ENCODE data around the gene RXRG.

The RXRG gene

DNA sequence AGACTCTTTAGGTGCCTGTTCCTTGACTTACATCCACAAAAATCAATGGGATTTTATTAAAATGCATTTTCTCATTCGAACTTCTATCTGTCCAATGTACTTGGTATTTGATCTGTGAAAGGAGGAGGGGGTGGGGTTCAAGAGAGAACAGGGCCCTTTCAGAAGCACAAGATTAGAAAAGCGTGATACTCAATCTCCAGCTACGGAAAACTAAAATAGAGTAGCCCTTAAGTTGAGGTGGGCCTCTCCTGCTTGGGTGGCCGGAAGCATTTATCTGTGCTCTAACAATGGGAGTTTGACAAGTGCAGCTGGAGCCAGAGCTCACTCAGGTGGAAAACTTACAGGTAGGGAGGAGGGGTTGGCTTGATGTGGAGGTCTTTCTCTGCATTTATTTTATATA lies 462 bp upstream of the RXRG start:
- DNase-seq, result no peak

- no peak for DNase-seq
These were observed 1.2 kb downstream of the RXRG start for GRCh38 chr1:165443539-165444311.

GRCh38 chr1:165442653-165443052 lies 2.3 kb downstream of the RXRG start:
- DNase-seq, result no peak

- no peak for DNase-seq
These were observed 2.9 kb downstream of the RXRG start for GRCh38 chr1:165442053-165442452.

DNA sequence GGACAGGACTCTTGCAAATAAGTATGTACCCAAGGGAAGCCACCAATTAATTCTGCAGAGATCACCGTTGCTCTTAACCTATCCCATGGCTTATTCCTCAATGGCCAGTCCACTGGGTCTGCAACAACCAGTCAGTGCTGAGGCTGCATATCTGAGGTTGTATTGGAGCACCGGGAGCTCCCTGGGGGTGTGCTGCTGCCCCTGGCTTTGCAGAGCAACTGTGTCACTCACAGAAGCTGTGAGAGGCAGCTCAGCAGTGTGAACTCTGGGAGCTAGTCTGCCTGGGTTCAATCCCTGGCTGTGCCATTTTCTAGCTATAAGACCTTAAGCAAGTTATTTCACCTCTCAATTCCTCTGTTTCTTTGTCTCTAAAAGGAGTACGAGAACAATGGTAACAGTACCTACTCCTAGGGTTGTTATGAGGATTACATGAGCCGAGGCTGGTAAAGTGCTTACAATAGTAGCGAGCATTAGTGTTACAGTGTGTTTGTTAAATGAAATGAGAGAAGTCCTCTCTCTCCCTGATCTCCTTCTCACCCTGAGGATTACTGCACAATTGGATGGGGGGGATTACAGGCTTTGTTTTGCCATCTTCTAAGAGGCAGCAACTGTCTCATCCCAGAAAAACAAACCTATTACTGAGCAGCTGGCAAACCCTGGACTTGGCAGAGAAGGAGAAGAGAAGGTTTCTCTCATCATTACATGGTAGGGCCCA lies 3.6 kb downstream of the RXRG start:
- no peak for DNase-seq

- DNase-seq, result no peak
These were observed 5.6 kb downstream of the RXRG start for GRCh38 chr1:165439330-165439729.

DNA sequence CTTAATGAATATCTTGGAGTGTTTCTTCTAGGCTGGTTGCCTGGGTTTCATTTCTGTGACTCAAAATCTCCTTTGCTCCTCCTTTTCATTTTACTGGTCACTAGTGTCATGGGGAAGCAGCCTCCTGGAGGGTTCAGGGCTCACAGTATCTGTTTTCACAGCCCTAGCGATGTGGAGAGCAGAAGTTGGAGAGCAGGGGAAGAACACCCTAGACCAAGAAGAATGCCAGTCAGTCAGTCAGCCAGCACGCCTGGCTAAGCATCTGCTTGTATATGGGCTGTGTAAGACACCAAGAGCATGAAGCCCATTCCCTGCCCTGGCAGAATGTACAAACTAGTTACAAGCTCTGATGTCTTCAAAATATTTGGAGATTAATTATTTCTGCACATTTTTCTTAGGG lies 7.9 kb downstream of the RXRG start:
- DNase-seq, result no peak

DNA sequence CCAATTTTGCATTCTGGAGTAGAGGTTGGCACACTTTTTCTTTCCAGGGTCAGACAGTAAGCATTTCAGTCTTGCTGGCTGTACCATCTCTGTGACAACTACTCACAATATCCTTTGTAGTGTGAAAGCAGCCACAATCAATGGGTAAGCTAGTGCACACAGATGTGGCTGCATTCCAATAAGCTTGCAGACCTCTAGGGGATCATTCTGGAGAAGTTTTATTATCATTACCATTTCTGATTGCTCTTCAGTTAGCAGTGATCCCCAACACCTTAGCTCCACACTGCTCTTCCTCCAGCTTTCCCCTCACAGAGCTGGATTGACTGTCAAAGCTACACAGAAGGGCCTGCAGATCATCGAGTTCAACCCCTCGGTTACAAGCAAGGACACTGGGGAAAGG lies 9.1 kb downstream of the RXRG start:
- DNase-seq, result no peak

DNA sequence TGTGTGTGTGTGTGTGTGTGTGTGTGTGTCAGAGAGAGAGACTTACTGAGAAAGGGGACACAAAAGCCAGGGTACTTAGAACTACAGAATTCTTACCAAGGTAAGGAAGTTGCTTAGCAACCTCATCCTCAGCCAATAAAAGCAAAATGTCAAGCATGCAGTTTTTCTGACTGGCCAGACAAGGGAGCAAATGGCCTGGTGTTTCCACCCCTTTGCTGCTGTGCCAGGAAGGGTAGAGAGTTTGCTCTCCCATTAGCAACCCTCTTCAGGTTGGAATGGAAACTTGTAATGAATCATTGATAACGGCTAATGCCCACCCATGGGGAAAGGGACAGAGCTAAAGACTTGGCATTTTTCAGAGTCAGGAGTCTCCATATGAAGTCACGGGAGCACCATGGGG lies 10.6 kb downstream of the RXRG start:
- DNase-seq, result no peak

- no peak for DNase-seq
These were observed 13.8 kb downstream of the RXRG start for GRCh38 chr1:165431079-165431478.

DNA sequence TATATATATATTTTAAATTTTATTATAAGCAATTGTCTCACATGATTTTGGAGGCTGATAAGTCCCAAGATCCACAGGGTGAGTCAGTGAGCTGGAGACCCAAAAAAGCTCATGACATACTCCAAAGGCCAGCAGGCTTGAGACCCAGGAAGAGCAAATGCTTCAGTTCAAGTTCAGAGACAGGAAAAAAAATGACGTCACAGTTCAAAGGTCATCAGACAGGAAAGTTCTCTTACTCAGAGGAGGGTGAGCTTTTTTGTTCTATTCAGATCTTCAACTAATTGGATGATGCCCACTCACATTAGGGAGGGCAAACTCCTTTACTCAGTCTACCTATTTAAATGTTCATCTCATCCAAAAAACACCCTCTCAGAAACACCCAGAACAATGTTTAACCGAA lies 18.2 kb downstream of the RXRG start:
- no peak for DNase-seq

- no peak for DNase-seq
These were observed 19.3 kb downstream of the RXRG start for GRCh38 chr1:165425621-165426020.

GRCh38 chr1:165424454-165425216 lies 20.3 kb downstream of the RXRG start:
- DNase-seq, result no peak

- no peak for DNase-seq
These were observed 21.8 kb downstream of the RXRG start for GRCh38 chr1:165423136-165423535.

GRCh38 chr1:165420655-165421054 lies 24.3 kb downstream of the RXRG start:
- DNase-seq, result no peak

DNA sequence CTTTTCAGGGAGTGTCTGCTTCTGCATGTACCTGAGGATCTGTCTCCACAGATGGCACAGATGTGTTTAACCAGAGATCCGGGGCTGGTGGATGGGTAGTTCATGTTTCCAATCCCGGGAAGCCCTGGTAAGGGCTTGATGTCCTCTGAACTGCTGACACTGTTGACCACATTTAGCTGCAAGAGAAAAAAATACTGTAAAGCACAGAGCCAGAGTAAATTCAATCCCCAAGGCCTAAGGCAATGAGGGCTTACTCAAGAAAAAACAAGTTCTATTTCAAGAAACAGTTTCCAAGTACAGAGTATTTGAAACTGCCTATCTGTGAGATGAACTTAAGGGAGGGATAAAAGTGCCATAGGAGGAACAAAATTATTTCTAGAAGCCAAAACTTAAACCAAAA lies 25.1 kb downstream of the RXRG start:
- no peak for DNase-seq

DNA sequence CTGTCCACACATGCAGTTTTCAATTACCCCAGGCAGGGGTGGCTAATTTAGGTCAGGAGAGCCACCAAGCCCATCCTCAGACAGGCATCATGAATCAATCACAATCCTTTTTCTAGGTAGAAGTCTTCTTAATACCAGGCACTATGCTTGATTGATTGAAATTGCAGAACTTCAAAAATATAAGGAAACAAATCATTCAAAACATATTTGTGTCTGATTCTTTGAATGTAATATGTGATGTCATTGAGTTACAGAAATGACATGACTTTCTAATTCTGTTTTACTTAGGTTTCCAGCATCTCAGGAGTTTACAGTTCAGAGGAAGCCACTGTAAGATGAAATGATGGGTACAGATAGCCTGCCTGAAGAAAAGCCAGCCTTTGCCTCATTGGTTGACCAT lies 26.7 kb downstream of the RXRG start:
- DNase-seq, result no peak

DNA sequence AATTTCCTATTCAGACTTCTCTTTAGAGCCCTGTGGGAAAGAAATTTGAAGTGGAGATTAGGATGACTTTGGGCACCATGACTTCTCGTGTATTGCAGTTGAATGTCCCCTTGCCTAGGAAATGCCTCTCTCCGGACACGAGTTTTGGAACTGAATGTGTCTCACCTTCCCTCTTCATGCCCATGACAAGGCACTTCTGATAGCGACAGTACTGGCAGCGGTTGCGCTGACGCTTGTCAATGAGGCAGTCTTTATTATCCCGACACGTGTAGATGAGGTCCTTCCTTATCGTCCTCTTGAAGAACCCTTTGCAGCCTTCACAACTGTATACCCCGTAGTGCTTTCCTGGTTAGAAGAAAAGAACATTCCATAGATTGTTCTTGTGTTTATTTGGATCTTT lies 28.1 kb downstream of the RXRG start:
- no peak for DNase-seq

DNA sequence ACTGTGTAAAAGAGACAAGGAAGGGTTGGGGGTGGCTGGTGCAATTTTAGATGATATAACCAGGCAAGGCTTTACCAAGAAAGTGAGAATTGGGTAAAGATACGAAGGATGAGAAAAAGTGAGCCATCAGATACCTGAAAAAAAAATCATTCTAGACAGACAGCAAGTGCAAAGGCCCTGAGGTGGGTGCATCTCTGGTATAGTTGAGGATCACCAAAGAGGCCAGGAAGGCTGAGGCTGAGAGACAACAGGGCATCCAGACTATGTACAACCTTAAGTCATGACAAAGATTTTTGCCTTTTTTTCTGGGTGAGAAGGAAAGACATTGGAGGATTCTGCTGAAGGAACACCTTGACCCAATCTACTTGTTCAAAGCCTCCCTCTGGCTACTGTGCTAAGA lies 29.9 kb downstream of the RXRG start:
- no peak for DNase-seq

DNA sequence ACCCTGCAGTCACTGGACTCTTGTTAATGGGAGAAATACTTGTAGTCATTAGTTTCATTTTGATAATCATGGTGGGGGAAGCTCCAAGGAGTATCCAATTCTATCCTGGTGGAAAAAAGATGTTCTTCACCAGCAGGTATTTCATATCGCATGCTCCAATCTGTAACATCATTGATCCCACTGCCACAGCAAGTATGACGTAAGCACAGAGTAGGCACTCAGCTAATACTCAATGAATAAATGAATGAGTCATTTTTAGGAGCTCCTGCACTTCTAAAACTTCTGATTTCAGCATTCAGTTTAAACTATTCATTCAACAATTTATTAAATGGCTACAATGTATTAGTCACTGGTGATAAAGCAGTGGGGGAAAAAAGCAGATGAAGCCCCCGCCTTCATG lies 30.3 kb downstream of the RXRG start:
- no peak for DNase-seq

- no peak for DNase-seq
These were observed 33.5 kb downstream of the RXRG start for GRCh38 chr1:165411396-165411795.

- DNase-seq, result no peak
These were observed 35.1 kb downstream of the RXRG start for GRCh38 chr1:165409657-165410358.

- DNase-seq, result peak; percentile 79
These were observed 36.4 kb downstream of the RXRG start for GRCh38 chr1:165408518-165408917.
